GM18505 (cell line): ENCODE measurements around the gene GJA8.
"Not testable (repeated sequence)": the region's sequence is repeated elsewhere in the genome, so short reads cannot be mapped to it uniquely, and the experiment has no call there.

Experiments
- ATAC-seq: cut with Tn5 transposase; IDR thresholded peaks from one replicate; pipeline ENCODE4 v1.9.1; 2021; ENCODE audit not compliant: unreplicated experiment
- POLR2A ChIP-seq: IDR thresholded peaks from 4 replicates; pipeline ENCODE4 v1.6.1; 2011; ENCODE audit warnings: borderline replicate concordance; ENCODE audit not compliant: insufficient read depth, insufficient read length; ENCODE audit errors: extremely low read depth

Gene GJA8

DNA sequence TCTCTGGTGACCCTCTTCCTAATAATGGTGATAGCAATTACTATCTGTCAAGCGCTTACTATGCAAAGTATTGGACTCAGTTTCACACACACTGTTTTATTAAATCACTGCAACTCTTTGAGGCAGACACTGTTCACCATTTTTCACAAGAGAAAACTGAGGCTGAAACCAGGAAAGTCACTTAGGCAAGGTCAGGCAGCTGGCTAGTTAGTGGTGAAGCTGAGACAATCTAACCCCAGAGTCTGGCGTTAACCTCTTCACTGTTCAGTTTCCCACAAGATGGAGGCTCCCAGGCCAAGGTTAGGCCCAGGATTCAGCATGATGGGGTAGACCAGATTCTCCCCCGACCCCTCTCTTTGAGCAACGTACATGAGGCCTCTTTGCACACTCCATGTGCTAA is 4.8 kb upstream of the GJA8 start:
- TF ChIP-seq POLR2A: no peak
- ATAC-seq: no peak

GRCh38 chr1:147904726-147905125 is 2.1 kb downstream of the GJA8 start:
- TF ChIP-seq POLR2A: no peak
- ATAC-seq: no peak

GRCh38 chr1:147907786-147908509 is 5.4 kb downstream of the GJA8 start:
- no peak for ATAC-seq
- no peak for TF ChIP-seq POLR2A

DNA sequence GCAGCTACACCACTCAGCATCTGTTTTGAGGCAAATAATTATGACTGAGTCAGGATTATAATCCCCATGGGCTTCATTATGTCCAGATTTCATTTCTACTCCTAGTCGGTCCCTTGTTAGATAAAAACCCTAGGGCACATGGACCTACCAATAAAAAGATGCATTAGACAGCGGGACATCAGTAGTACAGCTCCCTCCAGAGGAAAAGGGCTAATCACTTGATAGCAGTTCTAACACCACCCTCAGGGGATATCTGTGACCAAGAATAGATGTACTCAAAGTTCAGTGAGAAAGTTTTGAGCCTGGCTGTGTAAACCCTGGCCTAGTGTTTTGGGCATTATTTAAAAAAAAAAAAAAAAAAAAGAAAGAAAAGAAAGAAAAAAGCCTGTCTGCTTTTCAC is 10.0 kb downstream of the GJA8 start:
- no peak for ATAC-seq
- no peak for TF ChIP-seq POLR2A

DNA sequence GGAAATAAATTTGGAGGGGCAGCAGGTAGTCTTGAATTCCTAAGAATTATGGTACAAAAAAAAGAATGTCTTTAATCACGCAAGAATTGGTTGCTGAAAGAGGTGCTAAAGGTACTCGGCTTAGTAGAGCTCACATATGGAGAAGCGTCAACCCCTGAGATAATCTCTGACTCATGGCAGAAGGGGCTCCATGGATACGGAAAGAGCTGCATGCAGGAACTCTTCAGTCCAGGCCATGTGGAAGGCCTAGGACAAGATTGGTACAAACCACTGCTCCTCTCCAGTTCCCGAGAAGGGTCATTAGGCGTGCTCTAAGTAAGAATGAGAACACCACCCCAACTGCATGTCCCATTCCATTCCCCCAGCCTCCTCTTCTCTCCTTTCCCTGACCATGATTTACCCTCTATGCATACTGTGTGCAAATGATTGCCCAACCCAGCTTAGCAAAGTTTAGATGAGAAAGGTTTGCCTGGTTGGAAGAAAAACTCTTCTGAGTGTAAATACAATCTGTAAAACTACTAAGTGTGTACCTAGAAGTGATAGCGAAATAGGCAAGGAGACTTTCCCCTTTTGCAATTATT is 10.9 kb downstream of the GJA8 start:
- no peak for TF ChIP-seq POLR2A
- ATAC-seq: no peak

- TF ChIP-seq POLR2A: no peak
- no peak for ATAC-seq
Measured at GRCh38 chr1:147919896-147920295, 17.3 kb downstream of the GJA8 start.

DNA sequence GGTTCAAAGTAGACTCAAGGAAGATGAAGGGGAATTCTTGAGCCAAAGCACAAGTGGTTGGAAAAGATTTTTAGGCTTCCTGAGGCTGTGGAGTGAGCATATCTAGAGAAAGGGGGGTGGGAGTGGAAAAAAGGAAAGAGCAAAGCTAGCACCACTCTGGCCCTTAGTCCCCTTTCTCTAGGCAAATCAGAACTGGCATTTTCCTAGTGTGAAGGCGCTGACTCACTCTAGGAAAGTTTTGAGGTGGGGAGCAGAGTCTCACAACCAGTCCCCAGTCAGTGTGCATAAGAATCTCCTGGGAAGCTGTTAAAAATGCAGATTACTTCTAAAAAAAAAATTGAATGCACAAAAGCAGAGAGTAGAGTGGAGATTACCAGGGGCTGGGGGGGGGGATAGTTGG is 22.2 kb downstream of the GJA8 start:
- TF ChIP-seq POLR2A: no peak
- ATAC-seq: no peak

DNA sequence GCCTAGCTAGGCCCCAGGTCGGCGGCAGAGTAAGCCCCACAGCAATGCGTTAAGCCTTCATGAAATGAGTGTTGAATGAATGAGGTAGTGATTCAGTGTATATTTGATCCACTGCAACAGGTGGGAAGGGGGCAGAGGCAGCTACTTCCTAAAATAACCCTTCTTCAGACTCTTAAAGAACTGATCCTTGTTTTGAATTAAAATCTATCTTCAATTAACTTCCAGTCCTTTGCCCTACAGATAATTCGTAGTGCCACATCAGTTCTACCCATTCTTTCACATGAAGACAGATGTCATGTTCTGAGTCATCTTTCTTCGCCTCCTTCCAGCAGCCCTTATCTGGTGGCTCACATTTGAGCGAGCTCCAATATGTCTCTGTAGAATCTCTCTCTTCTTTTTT is 24.6 kb downstream of the GJA8 start:
- ATAC-seq: not testable (repeated sequence)

- ATAC-seq: not testable (repeated sequence)
Measured at GRCh38 chr1:147927689-147928088, 25.1 kb downstream of the GJA8 start.

DNA sequence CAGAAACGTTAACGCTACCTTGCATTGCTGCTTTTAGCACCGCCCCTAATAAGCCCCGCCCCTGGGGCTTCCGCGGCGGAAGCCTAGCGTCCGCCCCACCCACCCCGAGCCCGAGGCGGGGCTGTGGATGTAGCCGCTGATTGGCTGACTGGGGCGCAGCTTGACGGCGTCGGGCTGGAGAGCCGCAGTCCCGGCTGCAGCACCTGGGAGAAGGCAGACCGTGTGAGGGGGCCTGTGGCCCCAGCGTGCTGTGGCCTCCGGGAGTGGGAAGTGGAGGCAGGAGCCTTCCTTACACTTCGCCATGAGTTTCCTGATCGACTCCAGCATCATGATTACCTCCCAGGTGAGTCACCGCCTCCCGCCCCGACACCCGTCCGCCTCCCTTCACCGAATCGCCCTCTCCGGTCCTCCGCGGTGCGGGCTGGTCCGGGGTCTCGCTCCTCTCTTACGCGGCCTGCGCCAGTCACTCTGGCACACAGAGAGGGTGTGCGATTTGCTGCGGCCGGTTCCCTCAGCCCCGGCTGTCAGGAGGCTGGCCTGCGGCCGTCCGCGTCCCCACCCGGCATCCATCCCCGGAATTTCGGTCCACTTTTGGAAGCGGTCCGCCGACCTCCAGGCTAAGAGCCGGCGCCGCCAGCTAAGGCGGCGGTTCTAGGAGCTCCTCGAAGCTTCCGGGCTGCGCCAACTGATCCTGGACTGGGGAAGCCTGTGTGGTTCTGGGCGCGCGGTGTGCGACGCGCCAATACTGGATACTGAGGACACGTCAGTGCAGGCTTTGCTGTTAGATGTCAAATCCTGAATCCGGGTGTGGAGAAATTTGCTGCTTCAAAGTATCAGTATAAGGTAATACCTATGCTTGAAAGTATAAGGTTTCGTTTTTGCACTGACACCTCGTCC is 25.9 kb downstream of the GJA8 start, which contains the start of gene GPR89B:
Gene GPR89B (plus strand): TSS at position 185 of the 897 bp plus-strand sequence. CDS start 117 bp downstream, at position 302.
- ATAC-seq: peak; percentile 95
- TF ChIP-seq POLR2A: peak; percentile 93

- ATAC-seq: not testable (repeated sequence)
Measured at GRCh38 chr1:147931137-147931536, 28.5 kb downstream of the GJA8 start.

DNA sequence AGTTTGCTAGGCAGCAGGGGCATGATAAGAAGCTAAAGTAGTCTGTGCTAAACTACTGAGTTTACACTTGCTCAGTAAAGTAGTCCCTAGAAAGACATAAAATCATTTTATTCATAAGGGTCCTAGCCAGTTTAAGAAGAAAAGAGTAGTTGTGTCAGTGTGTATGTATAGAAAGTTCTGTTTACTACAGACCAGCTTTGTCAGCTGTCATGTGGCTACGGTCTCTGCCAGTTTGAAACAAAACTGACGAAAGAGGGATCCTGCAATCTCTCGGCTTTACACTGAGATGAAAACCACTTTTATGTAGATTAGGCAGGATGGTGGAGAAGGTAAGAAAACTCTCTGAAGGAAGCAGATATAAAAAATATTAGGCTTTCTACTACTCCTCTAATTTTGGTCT is 32.7 kb downstream of the GJA8 start:
- not testable (repeated sequence) for ATAC-seq

GRCh38 chr1:147940456-147940855 is 37.9 kb downstream of the GJA8 start:
- not testable (repeated sequence) for ATAC-seq

GRCh38 chr1:147942563-147942962 is 40.0 kb downstream of the GJA8 start:
- ATAC-seq: not testable (repeated sequence)

DNA sequence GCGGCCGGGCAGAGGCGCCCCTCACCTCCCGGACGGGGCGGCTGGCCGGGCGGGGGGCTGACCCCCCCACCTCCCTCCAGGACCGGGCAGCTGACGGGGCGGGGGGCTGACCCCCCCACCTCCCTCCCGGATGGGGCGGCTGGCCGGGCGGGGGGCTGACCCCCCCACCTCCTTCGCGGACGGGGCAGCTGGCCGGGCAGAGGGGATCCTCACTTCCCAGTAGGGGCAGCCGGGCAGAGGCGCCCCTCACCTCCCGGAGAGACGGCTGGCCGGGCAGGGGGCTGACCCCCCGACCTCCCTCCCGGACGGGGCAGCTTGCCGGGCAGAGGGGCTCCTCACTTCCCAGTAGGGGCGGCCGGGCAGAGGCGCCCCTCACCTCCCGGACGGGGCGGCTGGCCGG is 46.9 kb downstream of the GJA8 start:
- ATAC-seq: not testable (repeated sequence)
